ENCODE results near the gene RELN.

Gene RELN

GRCh38 chr7:103991406-103991805 is 1.9 kb upstream of the RELN start:
- TF ChIP-seq, protein P1, sequence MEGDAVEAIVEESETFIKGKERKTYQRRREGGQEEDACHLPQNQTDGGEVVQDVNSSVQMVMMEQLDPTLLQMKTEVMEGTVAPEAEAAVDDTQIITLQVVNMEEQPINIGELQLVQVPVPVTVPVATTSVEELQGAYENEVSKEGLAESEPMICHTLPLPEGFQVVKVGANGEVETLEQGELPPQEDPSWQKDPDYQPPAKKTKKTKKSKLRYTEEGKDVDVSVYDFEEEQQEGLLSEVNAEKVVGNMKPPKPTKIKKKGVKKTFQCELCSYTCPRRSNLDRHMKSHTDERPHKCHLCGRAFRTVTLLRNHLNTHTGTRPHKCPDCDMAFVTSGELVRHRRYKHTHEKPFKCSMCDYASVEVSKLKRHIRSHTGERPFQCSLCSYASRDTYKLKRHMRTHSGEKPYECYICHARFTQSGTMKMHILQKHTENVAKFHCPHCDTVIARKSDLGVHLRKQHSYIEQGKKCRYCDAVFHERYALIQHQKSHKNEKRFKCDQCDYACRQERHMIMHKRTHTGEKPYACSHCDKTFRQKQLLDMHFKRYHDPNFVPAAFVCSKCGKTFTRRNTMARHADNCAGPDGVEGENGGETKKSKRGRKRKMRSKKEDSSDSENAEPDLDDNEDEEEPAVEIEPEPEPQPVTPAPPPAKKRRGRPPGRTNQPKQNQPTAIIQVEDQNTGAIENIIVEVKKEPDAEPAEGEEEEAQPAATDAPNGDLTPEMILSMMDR (IDR thresholded peaks at IDR 0.05; ENCODE audit: low read depth, low read length) = no peak
- no peak overlapping the region for H3K4me3 ChIP-seq (ENCODE audit: low read depth, low read length)

DNA sequence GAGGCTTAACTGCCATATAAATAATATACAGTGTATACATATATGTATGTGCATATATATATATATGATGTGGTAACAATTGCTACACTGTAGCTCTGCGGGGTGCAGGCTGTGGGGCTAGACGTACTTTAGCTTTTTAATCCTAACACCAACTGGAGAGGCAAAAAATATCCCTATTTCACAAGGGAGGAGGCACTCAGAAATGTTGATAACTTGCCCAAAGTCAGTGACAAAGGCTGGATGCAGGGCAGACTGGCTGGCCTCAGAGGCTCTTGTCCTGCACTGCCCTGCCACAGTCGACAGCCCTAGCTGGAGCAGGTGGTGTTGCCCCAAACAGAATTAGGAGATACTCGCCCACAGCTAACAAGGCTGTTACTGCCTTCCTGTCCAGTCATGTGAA is 1.5 kb upstream of the RELN start:
- peak overlapping the region; percentile 64 for H3K4me3 ChIP-seq (ENCODE audit: low read depth, low read length)
- TF ChIP-seq, protein P1 (IDR thresholded peaks at IDR 0.05; ENCODE audit: low read depth, low read length) = no peak

- H3K4me3 ChIP-seq (ENCODE audit: low read depth, low read length) = peak overlapping the region; percentile 64
- TF ChIP-seq, protein P1 (IDR thresholded peaks at IDR 0.05; ENCODE audit: low read depth, low read length) = no peak
Observed at GRCh38 chr7:103989785-103990767, 618 bp upstream of the RELN start.

DNA sequence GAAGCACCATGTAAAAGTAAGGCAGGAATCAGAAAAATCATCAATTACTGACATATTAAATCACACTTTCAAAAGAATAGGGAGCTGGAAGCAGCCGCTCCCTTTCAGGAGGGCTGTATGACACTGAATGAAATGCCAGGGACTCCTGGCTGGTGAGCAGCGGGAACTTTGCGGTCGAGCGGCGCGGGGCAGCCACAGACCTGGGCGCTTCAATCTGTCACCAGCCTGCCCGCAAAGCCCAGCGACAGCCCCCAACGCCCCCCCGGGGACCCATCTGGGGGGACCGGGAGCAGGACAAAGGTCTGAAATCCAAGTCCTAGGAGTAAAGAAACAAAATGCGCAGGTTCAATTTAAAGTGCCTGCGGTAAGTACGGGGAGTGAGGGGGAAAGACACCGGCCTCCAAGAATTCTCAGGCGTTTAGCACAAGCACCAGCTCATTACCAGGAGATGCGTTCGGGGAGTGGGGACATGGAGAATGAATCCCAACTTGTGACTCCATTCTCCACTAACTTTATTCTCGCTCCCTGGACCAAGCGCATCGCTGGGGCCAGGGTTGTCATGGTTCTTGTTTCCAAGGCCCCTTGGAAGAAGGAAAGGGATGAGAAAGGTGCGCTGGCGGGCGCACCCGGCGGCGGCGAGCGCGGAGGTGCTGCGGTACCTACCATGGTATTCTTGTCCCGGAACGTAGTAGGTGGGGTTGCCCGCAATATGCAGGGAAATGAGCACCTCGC is 824 bp downstream of the RELN start:
- peak overlapping the region; percentile 64 for H3K4me3 ChIP-seq (ENCODE audit: low read depth, low read length)
- TF ChIP-seq, protein P1 (IDR thresholded peaks at IDR 0.05; ENCODE audit: low read depth, low read length) = no peak

GRCh38 chr7:103987451-103987850 is 2.0 kb downstream of the RELN start:
- H3K4me3 ChIP-seq (ENCODE audit: low read depth, low read length) = no peak overlapping the region

GRCh38 chr7:103985565-103986126 is 3.8 kb downstream of the RELN start:
- H3K4me3 ChIP-seq (ENCODE audit: low read depth, low read length) = no peak overlapping the region
- TF ChIP-seq, protein P1 (IDR thresholded peaks at IDR 0.05; ENCODE audit: low read depth, low read length) = no peak

More at GRCh38 chr7:103987451-103987850, 2.0 kb downstream of the RELN start:
- TF ChIP-seq, protein P1 (IDR thresholded peaks at IDR 0.05; ENCODE audit: low read depth, low read length) = no peak
